Activated CD4-positive, alpha-beta T cell treated with anti-CD3 and anti-CD28 coated beads, Interleukin-10, Interleukin-2, amounts not matched to agents 100 ng/mL and 50 ng/mL, durations not matched to agents 16 hours and 8 hours (primary cell): Measurements from ENCODE around the gene CHRNG.
"Not testable (repeated sequence)": the region's sequence is repeated elsewhere in the genome, so short reads cannot be mapped to it uniquely, and the experiment has no call there.

ENCODE experiments used
- DNase-seq: peaks from one replicate; pipeline ENCODE4 v3.0.0-alpha.2; 2020

The CHRNG gene

GRCh38 chr2:232545511-232546375, 6.3 kb downstream of the CHRNG start:
- no peak for DNase-seq

- DNase-seq: no peak
Observed at GRCh38 chr2:232547991-232548390, 8.5 kb downstream of the CHRNG start.

- DNase-seq: no peak
Observed at GRCh38 chr2:232549655-232550353, 10.3 kb downstream of the CHRNG start.

GRCh38 chr2:232550354-232551249, 11.1 kb downstream of the CHRNG start, which contains the start of the genes EIF4E2 and TIGD1:
Gene EIF4E2, plus strand, starts transcription at chr2:232550689. Its CDS starts 36 bp downstream, at chr2:232550725.
Gene TIGD1, minus strand, starts transcription at chr2:232550557. Its CDS starts 675 bp downstream, at chr2:232549882.
- peak; percentile 96 for DNase-seq

GRCh38 chr2:232551250-232551638, 11.8 kb downstream of the CHRNG start:
- DNase-seq: no peak

GRCh38 chr2:232551776-232552175, 12.3 kb downstream of the CHRNG start:
- DNase-seq: no peak

- DNase-seq: no peak
Observed at GRCh38 chr2:232556426-232556825, 16.9 kb downstream of the CHRNG start.

GRCh38 chr2:232562515-232563151, 23.1 kb downstream of the CHRNG start:
- DNase-seq: no peak

- no peak for DNase-seq
Observed at GRCh38 chr2:232563580-232563979, 24.1 kb downstream of the CHRNG start.

- no peak for DNase-seq
Observed at GRCh38 chr2:232567721-232568120, 28.2 kb downstream of the CHRNG start.

- no peak for DNase-seq
Observed at GRCh38 chr2:232568161-232568560, 28.7 kb downstream of the CHRNG start.

GRCh38 chr2:232569541-232569940, 30.0 kb downstream of the CHRNG start:
- no peak for DNase-seq

- not testable (repeated sequence) for DNase-seq
Observed at GRCh38 chr2:232570481-232570880, 31.0 kb downstream of the CHRNG start.

GRCh38 chr2:232571026-232571474, 31.6 kb downstream of the CHRNG start:
- no peak for DNase-seq

GRCh38 chr2:232573042-232573441, 33.5 kb downstream of the CHRNG start:
- DNase-seq: no peak

- no peak for DNase-seq
Observed at GRCh38 chr2:232573771-232574435, 34.4 kb downstream of the CHRNG start.

- DNase-seq: no peak
Observed at GRCh38 chr2:232574674-232575403, 35.3 kb downstream of the CHRNG start.

- DNase-seq: no peak
Observed at GRCh38 chr2:232575404-232575746, 35.9 kb downstream of the CHRNG start.

- DNase-seq: no peak
Observed at GRCh38 chr2:232576995-232577394, 37.5 kb downstream of the CHRNG start.

- DNase-seq: no peak
Observed at GRCh38 chr2:232577841-232578240, 38.3 kb downstream of the CHRNG start.

- no peak for DNase-seq
Observed at GRCh38 chr2:232578626-232579025, 39.1 kb downstream of the CHRNG start.
